HT1080 (cell line): ENCODE results near the gene LY9. TPM values are rescaled to one million over a fixed set of nuclear protein-coding genes. Genes with fewer than 3 reads are reported as not detected.
"Not testable (repeated sequence)": the region's sequence is repeated elsewhere in the genome, so short reads cannot be mapped to it uniquely, and the experiment has no call there.

Experiments used
- DNase-seq: peaks from one replicate; pipeline ENCODE4 v3.0.0-alpha.2; 2015; ENCODE audit warnings: low read depth
- total RNA-seq: library from RNA; depleted of rRNA; stranded (reverse); fragments of >200 nt; shearing (Covaris generic); gene quantifications from 2 replicates; pipeline ENCODE4 v1.2.3, GENCODE V29; 2014; rRNA removed

LY9 gene
- total RNA-seq, 1 experiment from 2014 or later: not detected

GRCh38 chr1:160863061-160863773 is 67.2 kb downstream of the LY9 start:
- DNase-seq: no peak

DNA sequence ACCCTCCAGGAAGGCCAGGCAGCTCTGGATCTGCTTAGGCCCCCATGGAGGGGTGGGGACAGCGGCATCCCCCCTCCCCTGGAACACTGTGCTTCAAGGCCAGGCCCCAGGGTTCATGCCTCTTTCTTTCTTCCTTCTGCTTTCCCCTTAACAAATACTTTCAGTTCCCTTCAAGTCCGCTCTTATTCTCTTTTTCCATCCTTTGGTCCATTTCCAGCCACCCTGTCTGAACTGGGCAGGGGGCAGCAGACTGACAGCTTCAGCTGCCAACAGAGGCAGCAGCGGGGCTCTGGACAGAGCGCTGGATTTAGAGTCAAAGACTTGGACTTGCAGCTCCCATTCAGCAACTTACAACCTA is 67.8 kb downstream of the LY9 start:
- DNase-seq: no peak

GRCh38 chr1:160864173-160864572 is 68.2 kb downstream of the LY9 start:
- no peak for DNase-seq

GRCh38 chr1:160865337-160865736 is 69.4 kb downstream of the LY9 start:
- no peak for DNase-seq

DNA sequence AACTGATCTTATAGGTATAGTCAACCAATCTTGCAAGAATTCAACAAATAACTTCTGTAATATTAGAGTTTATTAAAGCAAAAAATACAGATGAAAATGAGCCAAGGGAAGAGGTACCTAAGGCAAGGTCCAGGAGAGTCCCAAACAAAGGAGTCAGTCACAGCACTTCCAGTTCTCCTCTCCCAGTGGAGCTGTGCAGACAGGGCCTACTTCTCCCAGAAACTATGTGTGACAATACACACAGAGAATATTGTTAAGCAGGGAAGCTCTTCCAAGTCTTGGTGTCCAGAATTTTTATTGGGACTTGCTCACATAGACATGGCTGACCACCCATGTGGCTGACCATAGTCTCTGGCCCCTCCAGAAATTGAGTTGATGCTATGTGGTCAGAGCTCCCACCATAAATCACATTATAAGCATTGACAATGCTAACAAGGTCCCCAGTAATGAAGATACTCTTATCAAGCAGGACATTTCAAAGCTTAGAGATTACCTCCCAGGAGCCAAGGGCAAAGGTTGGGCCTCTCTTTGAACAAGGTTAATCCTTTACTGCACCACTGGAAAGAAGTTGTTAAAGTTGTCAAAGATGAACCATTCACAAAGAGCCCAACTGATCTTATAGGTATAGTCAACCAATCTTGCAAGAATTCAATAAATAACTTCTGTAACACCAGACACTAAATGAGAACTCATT is 70.2 kb downstream of the LY9 start:
- DNase-seq: no peak

DNA sequence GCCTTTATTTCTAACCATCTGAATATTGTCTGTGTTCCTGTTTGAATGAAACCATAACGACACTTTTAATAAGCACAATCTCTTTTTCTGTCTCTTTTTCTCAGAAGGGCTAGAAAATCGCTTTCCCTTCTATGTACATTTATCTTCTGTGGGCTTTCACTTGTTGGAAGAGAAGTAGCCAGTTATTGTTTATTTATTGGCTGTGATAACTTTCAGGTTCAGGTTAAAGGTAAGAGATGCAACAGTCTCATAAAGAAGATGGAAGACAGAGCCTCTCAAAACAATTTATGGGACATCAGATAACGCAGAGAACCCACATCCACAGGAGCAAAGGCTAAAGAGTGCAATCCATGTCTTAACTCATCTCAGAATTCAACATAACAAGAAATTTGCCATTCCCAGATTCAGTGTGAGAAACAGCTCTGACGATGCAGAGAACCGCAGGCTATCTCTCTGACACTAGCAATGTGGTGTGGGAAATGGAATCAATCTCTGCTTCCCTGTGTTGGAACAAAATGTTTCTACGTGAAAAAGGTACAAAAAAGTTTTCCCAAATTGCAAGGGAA is 70.8 kb downstream of the LY9 start:
- DNase-seq: no peak

- DNase-seq: peak; percentile 54
These were observed 71.7 kb downstream of the LY9 start for GRCh38 chr1:160867651-160868050.

GRCh38 chr1:160868141-160868540 is 72.2 kb downstream of the LY9 start:
- DNase-seq: no peak

- DNase-seq: no peak
These were observed 79.0 kb downstream of the LY9 start for GRCh38 chr1:160874935-160875334.

- not testable (repeated sequence) for DNase-seq
These were observed 79.6 kb downstream of the LY9 start for GRCh38 chr1:160875591-160875990.

DNA sequence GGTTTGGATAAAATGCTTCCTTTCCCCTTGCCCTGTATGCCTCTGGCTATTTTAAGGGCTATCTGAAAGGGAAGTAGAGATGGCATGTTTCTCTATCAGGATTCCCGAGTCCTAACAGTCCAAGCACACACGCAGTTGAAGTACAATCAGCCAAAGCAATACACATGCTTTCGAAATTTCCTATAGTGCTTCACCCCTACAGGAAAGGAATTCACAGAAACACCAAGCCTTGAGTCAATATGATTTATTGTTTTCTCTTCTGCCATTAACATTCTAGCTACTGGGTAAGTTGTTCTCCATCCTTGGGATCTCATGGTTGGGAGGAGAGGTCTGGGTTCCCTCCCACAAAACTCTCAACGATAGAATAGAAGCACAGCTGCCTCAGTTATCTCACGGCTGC is 80.3 kb downstream of the LY9 start:
- DNase-seq: no peak

GRCh38 chr1:160877221-160877620 is 81.2 kb downstream of the LY9 start:
- DNase-seq: no peak

Other genes starting within 250 kb of the LY9 start
- not detected in 2 replicates for gene CD84, start 216.7 kb upstream of the LY9 start, total RNA-seq
- gene SLAMF1, start 149.1 kb upstream of the LY9 start, total RNA-seq: 0.03 TPM in 1 of 2 replicates, not detected in the other
- not detected in 2 replicates for gene CD48, start 84.4 kb upstream of the LY9 start, total RNA-seq
- 4.2 and 9.8 TPM in 2 replicates for gene SLAMF7, start 56.9 kb upstream of the LY9 start, total RNA-seq
- not detected in 2 replicates for gene CD244, start 66.7 kb downstream of the LY9 start, total RNA-seq
- not detected in 2 replicates for gene ITLN1, start 89.0 kb downstream of the LY9 start, total RNA-seq
- gene ITLN2, start 158.6 kb downstream of the LY9 start, total RNA-seq: not detected in 2 replicates
- 6.6 and 10.3 TPM in 2 replicates for gene F11R, start 225.0 kb downstream of the LY9 start, total RNA-seq
- 0.30 TPM in 1 of 2 replicates, not detected in the other for gene TSTD1, start 242.8 kb downstream of the LY9 start, total RNA-seq
- gene USF1, start 249.8 kb downstream of the LY9 start, total RNA-seq: 79.4 and 81.9 TPM in 2 replicates